Trophoblast cell (in vitro differentiated cells and primary cell): ENCODE measurements around the gene NBDY.

Experiments used
- DNase-seq, 2 donors: peaks; one replicate each; pipeline ENCODE4 v3.0.0-alpha.2; 2016
- H2AFZ ChIP-seq: 2 replicates; pipeline ENCODE4 v1.6.1; 2013; ENCODE audit warnings: low read length, moderate library complexity, mild to moderate bottlenecking; ENCODE audit not compliant: insufficient read depth, poor library complexity
- H2AK5ac ChIP-seq: 2 replicates; pipeline ENCODE4 v1.6.1; 2013; ENCODE audit warnings: mild to moderate bottlenecking, low read length
- H2BK120ac ChIP-seq: 2 replicates; pipeline ENCODE4 v1.6.1; 2013; ENCODE audit warnings: low read length, mild to moderate bottlenecking, moderate library complexity; ENCODE audit not compliant: insufficient read depth, poor library complexity
- H2BK12ac ChIP-seq: 2 replicates; pipeline ENCODE4 v1.6.1; 2013; ENCODE audit warnings: mild to moderate bottlenecking, low read length, moderate library complexity
- H2BK5ac ChIP-seq: 2 replicates; pipeline ENCODE4 v1.6.1; 2013; ENCODE audit warnings: low read length, low read depth, moderate library complexity, mild to moderate bottlenecking; ENCODE audit not compliant: poor library complexity
- H3K14ac ChIP-seq: 2 replicates; pipeline ENCODE4 v1.6.1; 2013; ENCODE audit warnings: mild to moderate bottlenecking, low read length
- H3K18ac ChIP-seq: 2 replicates; pipeline ENCODE4 v1.6.1; 2013; ENCODE audit warnings: mild to moderate bottlenecking, low read length
- H3K23ac ChIP-seq: 2 replicates; pipeline ENCODE4 v1.6.1; 2013; ENCODE audit warnings: low read length
- H3K27ac ChIP-seq: 2 replicates; pipeline ENCODE4 v1.5.1; 2013; ENCODE audit warnings: low read depth, mild to moderate bottlenecking, inconsistent platforms, low read length, moderate library complexity
- H3K27me3 ChIP-seq: 2 replicates; pipeline ENCODE4 v1.6.1; 2013; ENCODE audit warnings: inconsistent platforms, mild to moderate bottlenecking, low read length, moderate library complexity; ENCODE audit not compliant: insufficient read depth
- H3K36me3 ChIP-seq, 2 experiments: 1 replicate in 1 of 2; 2 replicates in 1 of 2; pipeline ENCODE4 v1.6.1; 2013; ENCODE audit warnings: low read length in 2 of 2, mild to moderate bottlenecking in 2 of 2, moderate library complexity in 1 of 2; ENCODE audit not compliant: insufficient read depth in 2 of 2, control insufficient read depth in 1 of 2
- H3K4ac ChIP-seq: 2 replicates; pipeline ENCODE4 v1.6.1; 2013; ENCODE audit warnings: low read depth, mild to moderate bottlenecking, low read length, moderate library complexity
- H3K4me1 ChIP-seq, 2 experiments: 1 replicate in 1 of 2; 2 replicates in 1 of 2; pipeline ENCODE4 v1.6.1; 2013; ENCODE audit warnings: low read length in 2 of 2, mild to moderate bottlenecking in 2 of 2, moderate library complexity in 1 of 2; ENCODE audit not compliant: insufficient read depth in 2 of 2, control insufficient read depth in 1 of 2
- H3K4me2 ChIP-seq: 2 replicates; pipeline ENCODE4 v1.6.1; 2013; ENCODE audit warnings: inconsistent platforms, mild to moderate bottlenecking, low read length, moderate library complexity
- H3K4me3 ChIP-seq: 2 replicates; pipeline ENCODE4 v1.5.1; 2013; ENCODE audit warnings: mild to moderate bottlenecking, low read depth, low read length, inconsistent platforms
- H3K79me1 ChIP-seq: one replicate; pipeline ENCODE4 v1.6.1; 2013; ENCODE audit warnings: low read length
- H3K79me2 ChIP-seq: 2 replicates; pipeline ENCODE4 v1.6.1; 2013; ENCODE audit warnings: low read length, mild to moderate bottlenecking; ENCODE audit not compliant: control insufficient read depth, insufficient read depth, poor library complexity
- H3K9ac ChIP-seq: 2 replicates; pipeline ENCODE4 v1.6.1; 2013; ENCODE audit warnings: mild to moderate bottlenecking, low read length
- H3K9me3 ChIP-seq: 2 replicates; pipeline ENCODE4 v1.6.1; 2013; ENCODE audit warnings: low read depth, mild to moderate bottlenecking, control low read depth, inconsistent platforms, low read length; ENCODE audit not compliant: insufficient read depth
- H4K12ac ChIP-seq: 2 replicates; pipeline ENCODE4 v1.6.1; 2013; ENCODE audit warnings: low read depth, mild to moderate bottlenecking, low read length, moderate library complexity
- H4K8ac ChIP-seq: 2 replicates; pipeline ENCODE4 v1.6.1; 2013; ENCODE audit warnings: low read depth, mild to moderate bottlenecking, low read length, moderate library complexity
- H4K91ac ChIP-seq: one replicate; pipeline ENCODE4 v1.6.1; 2013; ENCODE audit warnings: low read depth, mild to moderate bottlenecking, low read length, moderate library complexity
- WGBS: extraction: QIAGEN DNeasy Blood & Tissue Kit; methylation state at CpG from one replicate; pipeline ENCODE4 v1.1.7; 2013; ENCODE audit warnings: missing lambda C conversion rate; ENCODE audit not compliant: insufficient read length, insufficient coverage; ENCODE audit errors: extremely low coverage; 5-methylcytosine and 5-hydroxymethylcytosine counted together

Gene NBDY

DNA sequence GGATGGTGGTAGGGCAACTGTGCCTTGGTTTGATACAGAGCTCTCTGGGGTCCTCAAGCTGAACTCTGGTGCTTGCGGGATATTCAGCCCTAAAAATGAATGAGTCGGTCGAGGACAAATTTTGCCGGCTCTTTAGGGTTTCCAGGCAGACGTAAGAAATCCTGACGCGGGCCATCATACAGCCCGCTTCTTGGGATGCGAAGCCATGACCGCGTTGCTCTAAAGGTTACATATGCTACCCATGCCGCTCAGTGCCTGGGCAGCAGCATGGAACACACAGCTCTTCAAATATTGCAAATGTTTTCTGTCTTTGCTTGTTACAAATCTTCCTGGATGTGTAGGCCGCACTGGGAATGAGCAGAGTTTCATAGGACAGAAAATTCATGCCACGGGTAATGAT lies 55.6 kb downstream of the NBDY start:
- H3K27me3 ChIP-seq: no peaks in the 10 kb centered on the region
- no peak overlapping the region for H3K27ac ChIP-seq
- peaks cover 4% of the 10 kb centered on the region for H3K79me1 ChIP-seq
- no peak overlapping the region for H2AFZ ChIP-seq
- no peak overlapping the region for H2BK12ac ChIP-seq
- no peak overlapping the region for H3K9ac ChIP-seq
- no peak overlapping the region for H3K4me3 ChIP-seq
- no peaks in the 10 kb centered on the region for H3K9me3 ChIP-seq
- H3K4ac ChIP-seq: peak overlapping the region; percentile 55
- DNase-seq: no peak
- WGBS: no CpG with 5 or more reads among the region's 14 CpGs
- peak overlapping the region; percentile 54 for H4K12ac ChIP-seq
- no peak overlapping the region for H4K8ac ChIP-seq
- peak overlapping the region; percentile 47 for H4K91ac ChIP-seq
- H2AK5ac ChIP-seq: peak overlapping the region; percentile 46
- no peak overlapping the region for H3K14ac ChIP-seq
- peak overlapping the region; percentile 43 for H2BK120ac ChIP-seq
- H3K79me2 ChIP-seq: peaks cover 2% of the 10 kb centered on the region
- H3K23ac ChIP-seq: no peak overlapping the region
- no peak overlapping the region for H3K4me2 ChIP-seq
- peaks cover 15 to 22% of the 10 kb centered on the region in 2 experiments for H3K36me3 ChIP-seq
- H3K4me1 ChIP-seq: peaks cover 15 to 16% of the 10 kb centered on the region in 2 experiments
- peak overlapping the region; percentile 59 for H3K18ac ChIP-seq
- peak overlapping the region; percentile 40 for H2BK5ac ChIP-seq

DNA sequence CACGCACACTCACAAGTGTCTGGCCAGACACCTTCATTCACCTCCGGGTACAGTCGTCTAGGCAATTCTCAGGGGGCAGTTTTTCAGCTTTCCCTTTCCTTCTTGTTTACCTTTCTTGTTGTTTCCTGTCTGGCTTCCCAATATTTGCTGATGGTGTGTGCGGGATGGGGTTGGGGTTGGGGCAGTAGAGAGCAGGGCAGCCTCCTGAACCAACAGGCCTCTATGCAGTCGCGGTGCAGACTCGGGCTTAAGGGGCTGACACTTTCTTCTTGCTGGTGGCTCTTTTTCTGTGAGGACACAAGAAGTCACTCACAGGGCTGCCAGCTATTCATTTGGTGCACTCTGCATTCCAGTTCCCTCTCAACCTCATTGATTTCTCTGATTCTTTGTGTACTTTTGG lies 56.4 kb downstream of the NBDY start:
- Histone ChIP-seq H2BK12ac (no peak overlapping the region), H3K4me3 (no peak overlapping the region), H3K23ac (no peak overlapping the region), H3K4me2 (no peak overlapping the region), H4K12ac (no peak overlapping the region), H3K14ac (no peak overlapping the region), H2AFZ (no peak overlapping the region), H3K27ac (no peak overlapping the region), H3K27me3 (no peaks in the 10 kb centered on the region), H3K4me1 (peaks cover 15 to 16% of the 10 kb centered on the region in 2 experiments), H2AK5ac (no peak overlapping the region), H3K9me3 (no peaks in the 10 kb centered on the region), H3K79me1 (peaks cover 4% of the 10 kb centered on the region), H4K91ac (peak overlapping the region; percentile 47), H2BK120ac (no peak overlapping the region), H2BK5ac (no peak overlapping the region), H3K18ac (peak overlapping the region; percentile 51), H3K36me3 (peaks cover 18 to 25% of the 10 kb centered on the region in 2 experiments), H3K4ac (no peak overlapping the region), H4K8ac (no peak overlapping the region), H3K79me2 (peaks cover 2% of the 10 kb centered on the region), H3K9ac (no peak overlapping the region)
- WGBS: no CpG with 5 or more reads among the region's 7 CpGs
- no peak for DNase-seq

DNA sequence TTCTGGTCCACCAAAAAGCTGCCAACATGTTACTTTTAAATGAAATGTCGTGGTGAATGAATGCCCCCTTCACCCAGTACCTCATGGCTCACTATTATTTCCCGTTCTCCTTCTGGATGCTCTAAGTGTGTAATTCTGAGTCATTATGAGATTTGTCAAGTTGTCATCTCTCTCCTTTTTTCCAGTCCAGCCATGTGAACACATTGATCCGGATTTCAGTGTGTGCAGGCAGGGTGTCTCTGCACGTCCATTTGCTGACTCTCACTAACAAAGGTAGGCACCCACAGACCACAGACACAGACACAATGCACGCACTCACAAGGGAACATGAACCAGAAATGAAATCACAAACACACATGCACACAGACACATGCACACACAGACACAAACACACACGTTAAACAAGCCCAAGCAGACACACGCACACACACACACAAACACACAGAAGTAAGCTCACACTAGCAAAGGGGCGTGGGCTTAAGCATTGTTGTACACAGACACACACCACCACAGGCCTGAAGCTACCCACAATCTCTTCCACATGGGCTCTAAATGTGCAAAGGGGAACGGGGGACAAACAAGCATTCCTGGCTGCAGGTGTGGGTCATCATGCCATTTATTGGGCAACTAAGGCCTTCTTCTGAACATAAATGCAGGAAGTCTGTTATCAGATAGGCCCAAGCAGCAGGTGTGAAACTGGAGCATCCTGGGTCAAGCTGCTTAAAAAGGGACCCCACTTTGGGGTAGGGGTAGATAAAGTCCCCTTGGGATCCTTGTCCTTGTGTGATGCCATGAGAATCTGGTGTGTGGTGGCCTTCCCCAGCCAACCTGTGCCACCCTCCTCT lies 58.1 kb downstream of the NBDY start:
- Histone ChIP-seq H3K14ac (no peak overlapping the region), H3K79me2 (peaks cover 2% of the 10 kb centered on the region), H3K23ac (no peak overlapping the region), H3K36me3 (peaks cover 19 to 25% of the 10 kb centered on the region in 2 experiments), H4K12ac (no peak overlapping the region), H3K4me1 (peaks cover 7 to 9% of the 10 kb centered on the region in 2 experiments), H3K9me3 (no peaks in the 10 kb centered on the region), H4K8ac (no peak overlapping the region), H3K9ac (no peak overlapping the region), H4K91ac (no peak overlapping the region), H3K27me3 (no peaks in the 10 kb centered on the region), H2AFZ (no peak overlapping the region), H2BK5ac (no peak overlapping the region), H3K18ac (no peak overlapping the region), H3K79me1 (peaks cover 4% of the 10 kb centered on the region), H2AK5ac (no peak overlapping the region), H2BK120ac (no peak overlapping the region), H3K4me3 (no peak overlapping the region), H3K4me2 (no peak overlapping the region), H2BK12ac (no peak overlapping the region), H3K27ac (no peak overlapping the region), H3K4ac (no peak overlapping the region)
- DNase-seq: no peak
- no CpG with 5 or more reads among the region's 9 CpGs for WGBS

DNA sequence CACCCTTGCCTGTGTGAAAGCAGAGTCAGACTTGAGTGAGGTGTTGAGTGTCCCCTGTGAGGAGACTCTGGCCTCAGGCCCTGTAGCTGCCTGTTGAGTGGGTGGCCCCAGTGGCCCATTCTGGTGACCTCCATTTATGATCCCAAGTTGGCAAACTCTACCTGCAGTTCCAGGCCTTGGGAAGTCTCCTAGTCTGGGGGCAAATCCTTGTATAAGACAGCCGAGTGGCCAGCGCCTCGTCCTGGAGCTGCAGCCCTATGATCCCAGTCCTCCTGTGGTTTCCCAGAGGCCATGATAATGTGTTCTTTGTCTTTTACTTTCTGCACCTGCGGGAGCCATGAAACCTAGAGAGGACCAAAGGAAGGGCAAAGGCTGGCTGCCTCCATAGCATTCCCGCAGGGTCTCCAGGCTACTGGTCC lies 58.7 kb downstream of the NBDY start:
- Histone ChIP-seq H3K79me2 (peaks cover 2% of the 10 kb centered on the region), H3K36me3 (peaks cover 19 to 22% of the 10 kb centered on the region in 2 experiments), H2AFZ (no peak overlapping the region), H3K27ac (no peak overlapping the region), H4K12ac (no peak overlapping the region), H3K27me3 (no peaks in the 10 kb centered on the region), H4K91ac (no peak overlapping the region), H3K23ac (no peak overlapping the region), H2BK5ac (no peak overlapping the region), H2BK120ac (no peak overlapping the region), H3K79me1 (peaks cover 4% of the 10 kb centered on the region), H3K9me3 (no peaks in the 10 kb centered on the region), H3K4ac (no peak overlapping the region), H3K4me3 (no peak overlapping the region), H2BK12ac (no peak overlapping the region), H3K18ac (no peak overlapping the region), H2AK5ac (no peak overlapping the region), H3K4me2 (no peak overlapping the region), H4K8ac (no peak overlapping the region), H3K14ac (no peak overlapping the region), H3K4me1 (peaks cover 7 to 9% of the 10 kb centered on the region in 2 experiments), H3K9ac (no peak overlapping the region)
- no peak for DNase-seq
- WGBS: no CpG with 5 or more reads among the region's 5 CpGs
